Brain microvascular endothelial cell (primary cell): Measurements from ENCODE around the gene THADA.

ENCODE experiments used
- DNase-seq: peaks from one replicate; pipeline ENCODE4 v3.0.0-alpha.2; 2020
- H3K27ac ChIP-seq: fragments of 250-450 bp; sonication (Bioruptor Pico); 2 replicates; pipeline ENCODE4 v1.5.1; 2020; ENCODE audit warnings: mild to moderate bottlenecking, moderate library complexity
- H3K27me3 ChIP-seq: fragments of 250-450 bp; sonication (Bioruptor Pico); replicated peaks from 2 replicates; pipeline ENCODE4 v1.5.1; 2020; ENCODE audit warnings: mild to moderate bottlenecking
- H3K36me3 ChIP-seq: fragments of 250-450 bp; sonication (Bioruptor Pico); replicated peaks from 2 replicates; pipeline ENCODE4 v1.5.1; 2020; ENCODE audit warnings: mild to moderate bottlenecking
- H3K4me3 ChIP-seq: 2 replicates; pipeline ENCODE4 v1.5.1; 2011; ENCODE audit warnings: low read depth, mild to moderate bottlenecking, control low read depth, low read length, moderate library complexity
- in situ Hi-C: cut with HindIII; loops from 2 replicates; pipeline ENCODE4 v1.10.0; 2017; ENCODE audit warnings: low sequenced_read_pairs, low pct_ligation_motif_present
- TF ChIP-seq, protein P1 (sequence below): IDR thresholded peaks from 2 replicates; pipeline ENCODE4 v1.5.1; 2011; ENCODE audit warnings: low read depth, mild to moderate bottlenecking, moderate library complexity, low read length, control low read depth, inconsistent platforms; ENCODE audit errors: missing control alignments

The THADA gene

DNA sequence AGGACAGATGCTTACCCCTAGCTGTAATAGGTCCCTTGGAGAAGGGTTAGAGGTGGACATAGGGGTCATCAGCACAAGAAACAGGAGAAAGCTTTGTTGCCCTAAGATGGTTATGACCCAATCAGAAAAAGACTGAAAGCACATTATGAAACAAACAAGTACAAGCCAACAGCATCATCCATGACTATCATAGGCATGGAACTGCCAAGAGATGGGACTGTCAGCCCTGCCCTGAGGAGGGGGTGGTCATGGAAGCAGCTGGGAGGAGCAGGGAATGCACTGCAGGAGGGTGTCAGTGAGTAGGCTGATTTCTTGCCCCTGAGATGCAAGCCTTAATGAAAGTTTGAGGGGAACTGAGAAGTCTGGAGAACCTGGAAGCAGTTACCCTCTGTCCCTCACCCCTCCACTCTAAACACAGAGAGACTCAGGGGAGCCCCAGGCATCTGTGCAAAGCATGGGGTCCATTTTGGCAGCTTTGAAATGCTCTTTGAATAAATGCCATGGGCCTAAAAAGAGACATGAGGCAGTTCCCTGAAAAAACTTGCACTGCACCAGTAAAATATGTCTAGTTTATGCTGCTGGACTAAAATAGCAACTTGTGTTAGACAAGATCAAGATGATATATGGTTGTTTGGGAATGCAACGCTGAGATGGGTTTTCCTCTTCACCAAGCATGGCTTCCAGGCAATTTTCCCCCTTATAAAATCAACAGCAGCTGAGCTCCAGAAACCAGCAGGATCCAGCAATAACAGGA is 246.8 kb downstream of the THADA start:
- H3K27ac ChIP-seq = no peak overlapping the region
- H3K4me3 ChIP-seq = no peak overlapping the region
- no peaks in the 10 kb centered on the region for H3K27me3 ChIP-seq
- in situ Hi-C loops = no loop called here
- no peaks in the 10 kb centered on the region for H3K36me3 ChIP-seq
- TF ChIP-seq, protein P1, sequence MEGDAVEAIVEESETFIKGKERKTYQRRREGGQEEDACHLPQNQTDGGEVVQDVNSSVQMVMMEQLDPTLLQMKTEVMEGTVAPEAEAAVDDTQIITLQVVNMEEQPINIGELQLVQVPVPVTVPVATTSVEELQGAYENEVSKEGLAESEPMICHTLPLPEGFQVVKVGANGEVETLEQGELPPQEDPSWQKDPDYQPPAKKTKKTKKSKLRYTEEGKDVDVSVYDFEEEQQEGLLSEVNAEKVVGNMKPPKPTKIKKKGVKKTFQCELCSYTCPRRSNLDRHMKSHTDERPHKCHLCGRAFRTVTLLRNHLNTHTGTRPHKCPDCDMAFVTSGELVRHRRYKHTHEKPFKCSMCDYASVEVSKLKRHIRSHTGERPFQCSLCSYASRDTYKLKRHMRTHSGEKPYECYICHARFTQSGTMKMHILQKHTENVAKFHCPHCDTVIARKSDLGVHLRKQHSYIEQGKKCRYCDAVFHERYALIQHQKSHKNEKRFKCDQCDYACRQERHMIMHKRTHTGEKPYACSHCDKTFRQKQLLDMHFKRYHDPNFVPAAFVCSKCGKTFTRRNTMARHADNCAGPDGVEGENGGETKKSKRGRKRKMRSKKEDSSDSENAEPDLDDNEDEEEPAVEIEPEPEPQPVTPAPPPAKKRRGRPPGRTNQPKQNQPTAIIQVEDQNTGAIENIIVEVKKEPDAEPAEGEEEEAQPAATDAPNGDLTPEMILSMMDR = no peak
- DNase-seq = no peak

DNA sequence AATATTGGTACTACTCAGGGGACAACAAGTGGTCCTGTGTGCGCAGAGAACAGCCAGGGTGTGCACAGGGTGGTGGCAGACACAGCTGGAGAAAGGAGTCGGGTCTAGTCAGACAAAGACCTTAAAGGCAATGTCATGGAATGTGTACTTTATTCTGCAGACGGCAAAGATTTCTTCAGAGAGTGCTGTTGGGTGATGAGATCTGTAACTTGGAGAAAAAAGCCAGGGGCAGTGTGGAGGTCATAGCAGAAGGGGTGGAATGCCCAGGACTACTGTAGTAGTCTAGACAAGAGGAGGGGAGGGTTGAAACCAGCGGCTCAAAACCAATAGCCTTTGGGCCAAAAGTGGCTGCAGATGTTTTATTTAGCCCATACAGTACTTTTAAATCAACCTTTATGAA is 248.1 kb downstream of the THADA start:
- in situ Hi-C loops = no loop called here
- DNase-seq = no peak
- no peaks in the 10 kb centered on the region for H3K27me3 ChIP-seq
- no peaks in the 10 kb centered on the region for H3K36me3 ChIP-seq
- TF ChIP-seq, protein P1 = no peak
- H3K4me3 ChIP-seq = no peak overlapping the region
- no peak overlapping the region for H3K27ac ChIP-seq

DNA sequence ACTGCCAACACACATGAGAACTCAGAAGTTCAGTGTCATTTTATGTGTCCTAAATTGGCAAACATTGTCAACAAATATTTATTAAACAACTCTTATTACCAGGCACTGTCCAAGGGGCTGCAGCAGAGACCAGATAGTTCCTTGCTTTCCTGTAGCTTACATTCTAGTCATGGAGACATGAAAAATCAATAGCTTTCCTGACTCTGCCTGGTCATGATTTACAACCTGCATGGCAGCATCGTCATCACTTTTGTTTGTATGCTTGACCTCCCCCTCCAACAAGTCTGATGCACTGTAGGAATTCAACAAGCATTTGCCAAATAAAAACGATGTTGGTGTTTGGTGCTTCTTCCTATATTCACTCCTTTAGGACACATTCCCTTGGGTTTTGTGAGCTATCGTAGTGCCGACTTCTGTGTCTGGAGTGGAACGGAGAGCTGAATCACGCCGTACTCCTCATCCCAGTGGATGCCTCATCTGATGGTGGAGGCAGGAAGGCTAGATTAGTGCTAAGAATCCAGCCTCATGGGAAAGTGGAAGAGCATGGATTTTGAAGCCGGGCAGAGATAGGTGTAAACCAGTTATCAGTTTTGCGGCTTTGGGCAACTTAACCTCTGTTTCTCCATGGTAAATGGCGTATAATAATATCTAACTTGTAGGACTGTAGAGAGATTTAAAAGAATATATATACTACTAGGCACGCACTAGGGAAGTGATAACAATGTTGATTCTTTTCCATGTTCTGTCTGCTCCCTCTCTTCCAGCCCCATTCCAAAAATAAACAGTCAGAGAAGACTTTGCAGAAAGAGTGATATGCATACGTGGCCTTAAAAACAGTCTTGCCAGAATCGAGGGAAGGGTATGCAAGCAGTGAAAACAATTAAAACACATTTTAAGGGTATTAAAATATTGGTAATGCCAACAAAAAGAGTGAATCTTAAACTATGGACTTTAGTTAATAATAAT is 249.0 kb downstream of the THADA start:
- TF ChIP-seq, protein P1 = no peak

DNA sequence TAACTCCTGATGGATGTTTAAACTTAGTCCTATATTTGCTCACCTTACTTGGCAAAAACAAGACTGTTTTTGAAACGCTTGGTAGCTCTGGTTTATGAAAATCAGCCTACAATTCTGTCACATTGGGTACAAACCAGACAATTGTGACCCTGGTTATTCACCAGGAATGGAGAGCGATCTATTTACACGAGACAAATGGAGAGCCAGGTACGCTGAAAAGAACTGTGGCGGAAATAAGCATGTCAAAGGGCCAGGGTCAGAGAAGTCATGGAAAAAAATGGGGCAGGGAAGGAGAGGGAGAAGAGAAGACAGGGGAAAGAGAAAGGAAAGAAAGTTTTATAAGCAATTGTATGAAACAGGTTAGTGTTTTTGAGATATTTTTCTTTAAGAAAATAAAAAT is 250.0 kb downstream of the THADA start:
- Histone ChIP-seq H3K36me3 (no peaks in the 10 kb centered on the region), H3K27me3 (no peaks in the 10 kb centered on the region), H3K4me3 (no peak overlapping the region), H3K27ac (no peak overlapping the region)
- TF ChIP-seq, protein P1 = no peak
- no peak for DNase-seq
- in situ Hi-C loops = no loop called here

More for the DNA sequence above, 249.0 kb downstream of the THADA start:
- Histone ChIP-seq H3K27me3 (no peaks in the 10 kb centered on the region), H3K27ac (no peak overlapping the region), H3K36me3 (no peaks in the 10 kb centered on the region), H3K4me3 (no peak overlapping the region)
- no peak for DNase-seq
- in situ Hi-C loops = no loop called here

DNA sequence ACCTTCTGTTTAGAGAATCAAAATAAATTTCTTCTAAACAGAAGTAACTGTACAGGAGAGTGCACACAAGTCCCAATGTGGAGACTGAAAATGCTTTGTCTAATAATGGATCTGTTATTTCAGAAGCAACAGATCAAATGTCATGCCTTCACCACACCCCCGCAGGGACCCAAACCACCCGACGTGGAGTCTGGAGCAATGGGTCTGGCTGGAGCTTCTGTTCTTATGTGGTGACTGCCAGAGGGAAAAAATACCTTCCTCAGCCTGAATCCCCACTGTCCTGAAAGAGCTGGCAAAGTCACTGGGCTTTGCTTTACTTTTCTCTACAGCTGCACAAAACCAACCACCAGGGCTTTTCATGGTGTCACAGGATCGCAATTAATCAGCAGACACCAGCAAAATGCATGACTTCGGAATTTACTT is 250.4 kb downstream of the THADA start:
- no peaks in the 10 kb centered on the region for H3K27me3 ChIP-seq
- TF ChIP-seq, protein P1 = peak; percentile 31
- H3K4me3 ChIP-seq = no peak overlapping the region
- in situ Hi-C loops = no loop called here
- DNase-seq = no peak
- no peak overlapping the region for H3K27ac ChIP-seq
- H3K36me3 ChIP-seq = no peaks in the 10 kb centered on the region
